ENCODE measurements around the gene KCNK15. TPM values are rescaled to one million over a fixed set of nuclear protein-coding genes. Genes with fewer than 3 reads are reported as not detected.

Gene KCNK15
- total and polyA plus RNA-seq, 9 of the 15 experiments (the other 6 are each of a cell fraction or from before 2014, with no cell fraction given), result 0.03 to 0.30 (median 0.17) TPM; not detected in 5

GRCh38 chr20:44745598-44746366 lies at the start of gene KCNK15 (continued):
- TF ChIP-seq KLF1 (tag; IDR thresholded peaks at IDR 0.05) (no peak), NR0B1 (IDR thresholded peaks at IDR 0.05; ENCODE audit: partially characterized antibody) (no peak), PCBP1 (IDR thresholded peaks at IDR 0.05; ENCODE audit: low read depth, low read length, poor library complexity, severe bottlenecking) (peak; percentile 73), HMGN3 (IDR thresholded peaks at IDR 0.05; ENCODE audit: borderline replicate concordance, extremely low read depth, insufficient read length, low read depth, low read length) (peak; percentile 42), RBBP5 (IDR thresholded peaks at IDR 0.05; ENCODE audit: borderline replicate concordance, insufficient read depth, low read length, poor library complexity, severe bottlenecking) (peak; percentile 32), ZNF398 (CRISPR knock-in tag; IDR thresholded peaks at IDR 0.05) (no peak), ZNF124 (CRISPR knock-in tag; IDR thresholded peaks at IDR 0.05) (no peak), SAFB (IDR thresholded peaks at IDR 0.05; ENCODE audit: borderline replicate concordance, low read depth, low read length) (0 out of 2 replicates have a peak, but pooled peaks have one; percentile 30), IFI16 (CRISPR knock-in tag; IDR thresholded peaks at IDR 0.05) (no peak), CHD2 (IDR thresholded peaks at IDR 0.05; ENCODE audit: low read depth, low read length) (no peak)
- TF ChIP-seq, protein P1, sequence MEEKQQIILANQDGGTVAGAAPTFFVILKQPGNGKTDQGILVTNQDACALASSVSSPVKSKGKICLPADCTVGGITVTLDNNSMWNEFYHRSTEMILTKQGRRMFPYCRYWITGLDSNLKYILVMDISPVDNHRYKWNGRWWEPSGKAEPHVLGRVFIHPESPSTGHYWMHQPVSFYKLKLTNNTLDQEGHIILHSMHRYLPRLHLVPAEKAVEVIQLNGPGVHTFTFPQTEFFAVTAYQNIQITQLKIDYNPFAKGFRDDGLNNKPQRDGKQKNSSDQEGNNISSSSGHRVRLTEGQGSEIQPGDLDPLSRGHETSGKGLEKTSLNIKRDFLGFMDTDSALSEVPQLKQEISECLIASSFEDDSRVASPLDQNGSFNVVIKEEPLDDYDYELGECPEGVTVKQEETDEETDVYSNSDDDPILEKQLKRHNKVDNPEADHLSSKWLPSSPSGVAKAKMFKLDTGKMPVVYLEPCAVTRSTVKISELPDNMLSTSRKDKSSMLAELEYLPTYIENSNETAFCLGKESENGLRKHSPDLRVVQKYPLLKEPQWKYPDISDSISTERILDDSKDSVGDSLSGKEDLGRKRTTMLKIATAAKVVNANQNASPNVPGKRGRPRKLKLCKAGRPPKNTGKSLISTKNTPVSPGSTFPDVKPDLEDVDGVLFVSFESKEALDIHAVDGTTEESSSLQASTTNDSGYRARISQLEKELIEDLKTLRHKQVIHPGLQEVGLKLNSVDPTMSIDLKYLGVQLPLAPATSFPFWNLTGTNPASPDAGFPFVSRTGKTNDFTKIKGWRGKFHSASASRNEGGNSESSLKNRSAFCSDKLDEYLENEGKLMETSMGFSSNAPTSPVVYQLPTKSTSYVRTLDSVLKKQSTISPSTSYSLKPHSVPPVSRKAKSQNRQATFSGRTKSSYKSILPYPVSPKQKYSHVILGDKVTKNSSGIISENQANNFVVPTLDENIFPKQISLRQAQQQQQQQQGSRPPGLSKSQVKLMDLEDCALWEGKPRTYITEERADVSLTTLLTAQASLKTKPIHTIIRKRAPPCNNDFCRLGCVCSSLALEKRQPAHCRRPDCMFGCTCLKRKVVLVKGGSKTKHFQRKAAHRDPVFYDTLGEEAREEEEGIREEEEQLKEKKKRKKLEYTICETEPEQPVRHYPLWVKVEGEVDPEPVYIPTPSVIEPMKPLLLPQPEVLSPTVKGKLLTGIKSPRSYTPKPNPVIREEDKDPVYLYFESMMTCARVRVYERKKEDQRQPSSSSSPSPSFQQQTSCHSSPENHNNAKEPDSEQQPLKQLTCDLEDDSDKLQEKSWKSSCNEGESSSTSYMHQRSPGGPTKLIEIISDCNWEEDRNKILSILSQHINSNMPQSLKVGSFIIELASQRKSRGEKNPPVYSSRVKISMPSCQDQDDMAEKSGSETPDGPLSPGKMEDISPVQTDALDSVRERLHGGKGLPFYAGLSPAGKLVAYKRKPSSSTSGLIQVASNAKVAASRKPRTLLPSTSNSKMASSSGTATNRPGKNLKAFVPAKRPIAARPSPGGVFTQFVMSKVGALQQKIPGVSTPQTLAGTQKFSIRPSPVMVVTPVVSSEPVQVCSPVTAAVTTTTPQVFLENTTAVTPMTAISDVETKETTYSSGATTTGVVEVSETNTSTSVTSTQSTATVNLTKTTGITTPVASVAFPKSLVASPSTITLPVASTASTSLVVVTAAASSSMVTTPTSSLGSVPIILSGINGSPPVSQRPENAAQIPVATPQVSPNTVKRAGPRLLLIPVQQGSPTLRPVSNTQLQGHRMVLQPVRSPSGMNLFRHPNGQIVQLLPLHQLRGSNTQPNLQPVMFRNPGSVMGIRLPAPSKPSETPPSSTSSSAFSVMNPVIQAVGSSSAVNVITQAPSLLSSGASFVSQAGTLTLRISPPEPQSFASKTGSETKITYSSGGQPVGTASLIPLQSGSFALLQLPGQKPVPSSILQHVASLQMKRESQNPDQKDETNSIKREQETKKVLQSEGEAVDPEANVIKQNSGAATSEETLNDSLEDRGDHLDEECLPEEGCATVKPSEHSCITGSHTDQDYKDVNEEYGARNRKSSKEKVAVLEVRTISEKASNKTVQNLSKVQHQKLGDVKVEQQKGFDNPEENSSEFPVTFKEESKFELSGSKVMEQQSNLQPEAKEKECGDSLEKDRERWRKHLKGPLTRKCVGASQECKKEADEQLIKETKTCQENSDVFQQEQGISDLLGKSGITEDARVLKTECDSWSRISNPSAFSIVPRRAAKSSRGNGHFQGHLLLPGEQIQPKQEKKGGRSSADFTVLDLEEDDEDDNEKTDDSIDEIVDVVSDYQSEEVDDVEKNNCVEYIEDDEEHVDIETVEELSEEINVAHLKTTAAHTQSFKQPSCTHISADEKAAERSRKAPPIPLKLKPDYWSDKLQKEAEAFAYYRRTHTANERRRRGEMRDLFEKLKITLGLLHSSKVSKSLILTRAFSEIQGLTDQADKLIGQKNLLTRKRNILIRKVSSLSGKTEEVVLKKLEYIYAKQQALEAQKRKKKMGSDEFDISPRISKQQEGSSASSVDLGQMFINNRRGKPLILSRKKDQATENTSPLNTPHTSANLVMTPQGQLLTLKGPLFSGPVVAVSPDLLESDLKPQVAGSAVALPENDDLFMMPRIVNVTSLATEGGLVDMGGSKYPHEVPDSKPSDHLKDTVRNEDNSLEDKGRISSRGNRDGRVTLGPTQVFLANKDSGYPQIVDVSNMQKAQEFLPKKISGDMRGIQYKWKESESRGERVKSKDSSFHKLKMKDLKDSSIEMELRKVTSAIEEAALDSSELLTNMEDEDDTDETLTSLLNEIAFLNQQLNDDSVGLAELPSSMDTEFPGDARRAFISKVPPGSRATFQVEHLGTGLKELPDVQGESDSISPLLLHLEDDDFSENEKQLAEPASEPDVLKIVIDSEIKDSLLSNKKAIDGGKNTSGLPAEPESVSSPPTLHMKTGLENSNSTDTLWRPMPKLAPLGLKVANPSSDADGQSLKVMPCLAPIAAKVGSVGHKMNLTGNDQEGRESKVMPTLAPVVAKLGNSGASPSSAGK (IDR thresholded peaks at IDR 0.05), result peak; percentile 73
